Measurements from ENCODE around the gene LILRA5. TPM values are rescaled to one million over a fixed set of nuclear protein-coding genes. Genes with fewer than 3 reads are reported as not detected.

Gene LILRA5
- total and polyA plus RNA-seq, 10 of the 15 experiments (the other 5 are each of a cell fraction or from before 2014, with no cell fraction given): 0.05 to 1.2 (median 0.36) TPM; not detected in 4

DNA sequence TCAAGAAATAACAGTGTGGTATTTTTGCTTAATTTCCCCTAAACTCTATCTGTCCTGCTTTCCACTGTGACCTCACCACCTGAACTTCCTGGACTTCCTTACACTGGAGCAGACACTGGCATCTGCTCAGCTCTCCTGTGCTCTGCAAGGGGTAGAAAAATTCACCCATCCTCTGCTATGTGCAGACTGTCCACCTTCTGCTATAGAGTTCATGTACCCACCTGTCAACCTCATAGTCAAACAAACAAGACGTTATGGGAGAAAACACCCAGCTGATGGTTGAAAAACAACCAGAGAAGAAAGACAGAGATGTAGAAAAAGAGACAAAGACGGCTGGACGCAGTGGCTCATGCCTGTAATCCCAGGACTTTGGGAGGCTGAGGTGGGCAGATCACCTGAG is 39.6 kb upstream of the LILRA5 start:
- no peak for DNase-seq (ENCODE audit: low read depth, low spot score)
- no peak for TF ChIP-seq CEBPB (IDR thresholded peaks at IDR 0.05; ENCODE audit: borderline replicate concordance in 1 of 2, low read depth in 2 of 2, low read length in 2 of 2)
- no peak for TF ChIP-seq ZBTB4 (CRISPR knock-in tag; IDR thresholded peaks at IDR 0.05)
- no peak for TF ChIP-seq PML (IDR thresholded peaks at IDR 0.05; ENCODE audit: low read length)
- no peak for TF ChIP-seq RUNX3 (IDR thresholded peaks at IDR 0.05; ENCODE audit: low read length)
- TF ChIP-seq BHLHE40 (IDR thresholded peaks at IDR 0.05; ENCODE audit: borderline replicate concordance in 1 of 2, low read depth in 2 of 2, low read length in 1 of 2): no peak
- no peak for TF ChIP-seq BCL11A (IDR thresholded peaks at IDR 0.05; ENCODE audit: low read depth, low read length)
- TF ChIP-seq NBN (IDR thresholded peaks at IDR 0.05): no peak
- TF ChIP-seq IRF5 (IDR thresholded peaks at IDR 0.05; ENCODE audit: borderline replicate concordance): no peak
- TF ChIP-seq, protein P1, sequence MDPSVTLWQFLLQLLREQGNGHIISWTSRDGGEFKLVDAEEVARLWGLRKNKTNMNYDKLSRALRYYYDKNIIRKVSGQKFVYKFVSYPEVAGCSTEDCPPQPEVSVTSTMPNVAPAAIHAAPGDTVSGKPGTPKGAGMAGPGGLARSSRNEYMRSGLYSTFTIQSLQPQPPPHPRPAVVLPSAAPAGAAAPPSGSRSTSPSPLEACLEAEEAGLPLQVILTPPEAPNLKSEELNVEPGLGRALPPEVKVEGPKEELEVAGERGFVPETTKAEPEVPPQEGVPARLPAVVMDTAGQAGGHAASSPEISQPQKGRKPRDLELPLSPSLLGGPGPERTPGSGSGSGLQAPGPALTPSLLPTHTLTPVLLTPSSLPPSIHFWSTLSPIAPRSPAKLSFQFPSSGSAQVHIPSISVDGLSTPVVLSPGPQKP (IDR thresholded peaks at IDR 0.05; ENCODE audit: low read depth, low read length): no peak
- no peak for TF ChIP-seq LARP7 (IDR thresholded peaks at IDR 0.05)
- no peak for TF ChIP-seq MTA2 (IDR thresholded peaks at IDR 0.05; ENCODE audit: low read depth)
- H2AFZ ChIP-seq (ENCODE audit: control insufficient read depth, low read depth, low read length): no peak overlapping the region
- intact Hi-C loops (cut with micrococcal nuclease; ENCODE audit: unreplicated experiment) (no loop called here), in situ Hi-C loops (cut with MboI) (no loop called here)
- H3K9me3 ChIP-seq (replicated peaks; ENCODE audit: control insufficient read depth, insufficient read depth, low read length): no peaks in the 10 kb centered on the region; the same call in 2 of the 3 replicates
- no peak overlapping the region for H3K4me2 ChIP-seq (ENCODE audit: control insufficient read depth, insufficient read depth)
- H3K9ac ChIP-seq (ENCODE audit: control insufficient read depth, insufficient read depth, low read length): no peak overlapping the region
- ChIA-PET RAD21 (ENCODE audit: unreplicated experiment) (interaction anchor here (1.0 to 1.8 kb wide), 4 partner anchors 25 to 36 kb away, joined by 3 to 10 read pairs (median 4); no protein-coding TSS in a partner anchor), POLR2A (no interaction called here), SMC1A (ENCODE audit: uncharacterized antibody, unreplicated experiment) (interaction anchor here (1.3 to 4.7 kb wide), 6 partner anchors 25 to 39 kb away, joined by 3 to 41 read pairs (median 14); no protein-coding TSS in a partner anchor), CTCF (interaction anchor here (0.9 to 8.0 kb wide), 6 partner anchors 12 to 87 kb away, joined by 3 to 171 read pairs (median 18); no protein-coding TSS in a partner anchor)
- no peaks in the 10 kb centered on the region for H3K79me2 ChIP-seq (ENCODE audit: control insufficient read depth, insufficient read depth, low read length)
- no peaks in the 10 kb centered on the region for H4K20me1 ChIP-seq (ENCODE audit: control insufficient read depth, insufficient read depth)
- no peak for ATAC-seq
- no peaks in the 10 kb centered on the region for H3K36me3 ChIP-seq (ENCODE audit: control insufficient read depth in 2 of 2, insufficient read depth in 2 of 2, low read length in 1 of 2)
- H3K4me3 ChIP-seq: no peak overlapping the region
- 4% methylated on average over 3 of the region's 3 CpGs for WGBS (ENCODE audit: insufficient coverage, insufficient replicate concordance, low lambda C conversion rate, missing lambda C conversion rate)
- H3K27ac ChIP-seq (ENCODE audit: control insufficient read depth, insufficient read depth): no peak overlapping the region
- H3K4me1 ChIP-seq (ENCODE audit: control insufficient read depth, insufficient read depth, low read length): no peaks in the 10 kb centered on the region
- BruUV-seq (replicated peaks): no TSS peak
- H3K27me3 ChIP-seq (replicated peaks in 1 of 2; ENCODE audit: control insufficient read depth in 2 of 2, insufficient read depth in 2 of 2, low read length in 1 of 2): no peaks in the 10 kb centered on the region
- no peak for FAIRE-seq
